Measurements from ENCODE around the gene KDM6A. TPM values are rescaled to one million over a fixed set of nuclear protein-coding genes. Genes with fewer than 3 reads are reported as not detected.

KDM6A gene
- total RNA-seq, 1 experiment from 2014 or later: 42.8 TPM

- Histone ChIP-seq H3K23me2 (ENCODE audit: insufficient read length, low read depth, low read length, poor library complexity, severe bottlenecking) (no peaks in the 10 kb centered on the region), H3K9me3 (ENCODE audit: control insufficient read depth, low read depth, low read length) (peaks cover 28% of the 10 kb centered on the region), H2BK12ac (ENCODE audit: insufficient read length, low read depth, low read length) (no peak overlapping the region), H3K18ac (ENCODE audit: insufficient read length, low read depth, low read length) (no peak overlapping the region), H3K9ac (ENCODE audit: extremely low read depth, insufficient read length, low read length) (no peak overlapping the region), H2BK15ac (ENCODE audit: low read depth, low read length) (no peak overlapping the region), H3K4me1 (ENCODE audit: insufficient read depth, low read length) (no peaks in the 10 kb centered on the region), H3T11ph (ENCODE audit: low read length) (no peak overlapping the region), H3K23ac (ENCODE audit: insufficient read length, low read depth, low read length) (no peak overlapping the region), H2BK5ac (ENCODE audit: insufficient read length, low read length) (no peak overlapping the region), H4K91ac (ENCODE audit: insufficient read length, low read depth, low read length) (no peak overlapping the region), H2BK120ac (ENCODE audit: low read depth, low read length, poor library complexity, severe bottlenecking) (no peak overlapping the region), H3K79me2 (ENCODE audit: insufficient read depth, low read length) (no peaks in the 10 kb centered on the region), H2BK20ac (ENCODE audit: low read depth, low read length, poor library complexity, severe bottlenecking) (no peak overlapping the region), H3K4me2 (ENCODE audit: insufficient read depth, insufficient read length, low read length) (no peak overlapping the region), H2AFZ (ENCODE audit: low read length) (no peak overlapping the region), H4K20me1 (ENCODE audit: control insufficient read depth, insufficient read depth, insufficient read length) (no peaks in the 10 kb centered on the region), H3K56ac (ENCODE audit: insufficient read length, low read depth, low read length) (no peak overlapping the region), H3K79me1 (ENCODE audit: insufficient read depth, low read depth, low read length, poor library complexity, severe bottlenecking) (no peaks in the 10 kb centered on the region), H4K5ac (ENCODE audit: insufficient read length, low read depth, low read length) (no peak overlapping the region), H2AK5ac (ENCODE audit: insufficient read length, low read length) (no peak overlapping the region), H3K27ac (ENCODE audit: insufficient read length, low read depth, low read length) (no peak overlapping the region), H4K8ac (replicated peaks; ENCODE audit: insufficient read length, low read depth, low read length) (no peak overlapping the region), H3K14ac (ENCODE audit: insufficient read depth, low read length) (no peak overlapping the region), H3K27me3 (ENCODE audit: insufficient read depth, low read length) (no peaks in the 10 kb centered on the region), H3K4ac (ENCODE audit: low read depth, low read length) (no peak overlapping the region)
- Mint-ChIP-seq H3K4me3 (no peak overlapping the region), H3K27me3 (ENCODE audit: low read depth) (no peaks in the 10 kb centered on the region; the same call in 1 of the 2 replicates), H3K36me3 (ENCODE audit: insufficient read depth in 1 of 3, low read depth in 3 of 3) (peaks cover 10 to 27% (median 17%) of the 10 kb centered on the region in 3 experiments; a peak in 6 of 7 replicates), H3K4me1 (no peaks in the 10 kb centered on the region), H3K27ac (no peak overlapping the region), H3K9me3 (peaks cover 90 to 91% of the 10 kb centered on the region in 2 experiments)
- no CpG with 5 or more reads among the region's 1 CpG for WGBS (ENCODE audit: extremely low coverage, insufficient read length, low lambda C conversion rate)
- DNase-seq: no peak
- TF ChIP-seq CTCF (conservative IDR thresholded peaks at IDR 0.05): no peak
These were observed 253.2 kb downstream of the KDM6A start for GRCh38 chrX:45126158-45126557.
